HCT116 (cell line): ENCODE measurements around the gene PKNOX2. TPM values are rescaled to one million over a fixed set of nuclear protein-coding genes. Genes with fewer than 3 reads are reported as not detected.

Experiments
- ATAC-seq: fragments of 200-7000 bp; cut with Tn5 transposase; 2 replicates; pipeline ENCODE4 v1.9.1; 2020; ENCODE audit warnings: mild to moderate bottlenecking, moderate library complexity
- BruUV-seq: library from RNA; stranded (reverse); fragments of 400-500 nt; replicated peaks from 2 replicates; lab custom pipeline; 2021; lab: Mats Ljungman, UMichigan
- CTCF ChIA-PET: fragments of 300-600 bp; sonication (Branson Sonifier 250); formaldehyde crosslinking; loops from one replicate; lab custom pipeline; 2021; ENCODE audit warnings: antibody characterized with exemption; lab: Charles Lee
- POLR2A ChIA-PET: fragments of 300-600, 350-600 bp; sonication (Branson Sonifier 250); formaldehyde crosslinking; loops from one replicate; lab custom pipeline; 2021; ENCODE audit warnings: antibody characterized with exemption; lab: Charles Lee
- RAD21 ChIA-PET, 2 experiments: fragments of 300-600 bp; sonication (Branson Sonifier 250); formaldehyde crosslinking; loops; one replicate each; lab custom pipeline; 2023; ENCODE audit warnings: low total read pairs in 2 of 2; ENCODE audit not compliant: uncharacterized antibody in 2 of 2, unreplicated experiment in 2 of 2, low non-redundant PET in 1 of 2; lab: Charles Lee
- DNase-seq: peaks from one replicate; pipeline ENCODE4 v3.0.0-alpha.2; 2010; ENCODE audit warnings: low read depth, low spot score
- H2AFZ ChIP-seq: fragments of 200-600 bp; shearing (Covaris generic), sonication (generic); 2 replicates; pipeline ENCODE4 v1.6.1; 2017; ENCODE audit warnings: low read depth, mixed run types, mixed read lengths, antibody characterized with exemption, low read length; ENCODE audit not compliant: poor library complexity, severe bottlenecking
- H3K27ac ChIP-seq: 2 replicates; pipeline ENCODE4 v1.5.1; 2012; ENCODE audit warnings: low read depth, low read length
- H3K27me3 ChIP-seq: fragments of 200-600 bp; sonication (generic); 2 replicates; pipeline ENCODE4 v1.6.1; 2016; ENCODE audit warnings: mixed run types, low read length, mixed read lengths; ENCODE audit not compliant: insufficient read depth
- H3K36me3 ChIP-seq, 2 experiments: fragments of 200-500 bp in 1 of 2; fragments of 200-600 bp in 1 of 2; sonication (Bioruptor generic) in 1 of 2; sonication (generic) in 1 of 2; 2 replicates each; pipeline versions ENCODE4 v1.5.1 to v1.6.1; 2014 to 2016; ENCODE audit warnings: low read length in 2 of 2, inconsistent platforms in 1 of 2, mixed read lengths in 1 of 2, mixed run types in 1 of 2; ENCODE audit not compliant: insufficient read depth in 2 of 2, control insufficient read depth in 1 of 2
- H3K4me1 ChIP-seq, 2 experiments: fragments of 200-600 bp in 1 of 2; sonication (generic) in 1 of 2; 2 replicates each; pipeline versions ENCODE4 v1.5.1 to v1.6.1; 2012 to 2017; ENCODE audit warnings: low read length in 2 of 2, inconsistent platforms in 1 of 2, mild to moderate bottlenecking in 1 of 2, mixed read lengths in 1 of 2, mixed run types in 1 of 2, moderate library complexity in 1 of 2; ENCODE audit not compliant: insufficient read depth in 2 of 2, control insufficient read depth in 1 of 2
- H3K4me2 ChIP-seq: fragments of 200-600 bp; sonication (generic); 2 replicates; pipeline ENCODE4 v1.6.1; 2017; ENCODE audit warnings: mixed run types, low read length, mixed read lengths
- H3K4me3 ChIP-seq, 2 experiments: fragments of 200-600 bp in 1 of 2; sonication (generic) in 1 of 2; replicated peaks in 1 of 2; 2 replicates each; pipeline ENCODE4 v1.5.1; 2011 to 2016; ENCODE audit warnings: low read length in 2 of 2, control low read depth in 1 of 2, low read depth in 1 of 2, mild to moderate bottlenecking in 1 of 2, mixed read lengths in 1 of 2, mixed run types in 1 of 2
- H3K79me2 ChIP-seq: fragments of 200-600 bp; sonication (generic); 2 replicates; pipeline ENCODE4 v1.6.1; 2017; ENCODE audit warnings: mild to moderate bottlenecking, mixed run types, low read length, moderate library complexity, mixed read lengths; ENCODE audit not compliant: insufficient read depth
- H3K9ac ChIP-seq: fragments of 200-600 bp; sonication (generic); 2 replicates; pipeline ENCODE4 v1.6.1; 2016; ENCODE audit warnings: low read length, mixed read lengths
- H3K9me2 ChIP-seq: fragments of 200-600 bp; sonication (generic), shearing (Covaris generic); 2 replicates; pipeline ENCODE4 v1.6.1; 2017; ENCODE audit warnings: mixed run types, mild to moderate bottlenecking, moderate library complexity; ENCODE audit not compliant: insufficient read depth
- H3K9me3 ChIP-seq, 2 experiments: fragments of 200-500 bp in 1 of 2; fragments of 200-600 bp in 1 of 2; sonication (Bioruptor generic) in 1 of 2; sonication (generic) in 1 of 2; 2 replicates each; pipeline ENCODE4 v1.6.1; 2014 to 2017; ENCODE audit warnings: low read length in 2 of 2, mixed read lengths in 2 of 2, inconsistent platforms in 1 of 2, low read depth in 1 of 2, mild to moderate bottlenecking in 1 of 2, mixed run types in 1 of 2, moderate library complexity in 1 of 2; ENCODE audit not compliant: control insufficient read depth in 1 of 2, insufficient read depth in 1 of 2
- H4K20me1 ChIP-seq: fragments of 200-600 bp; sonication (generic), shearing (Covaris generic); 2 replicates; pipeline ENCODE4 v1.6.1; 2017; ENCODE audit warnings: mixed run types, mild to moderate bottlenecking, moderate library complexity; ENCODE audit not compliant: insufficient read depth
- CTCF ChIP-seq, 3 experiments: fragments of 200-600 bp in 1 of 3; sonication (generic) in 1 of 3; IDR thresholded peaks in 2 of 3; conservative IDR thresholded peaks in 1 of 3; 2 replicates each; pipeline ENCODE4 v1.5.1; 2012 to 2017; ENCODE audit warnings: low read depth in 2 of 3, low read length in 2 of 3, antibody characterized with exemption in 1 of 3, borderline replicate concordance in 1 of 3, control low read depth in 1 of 3, mild to moderate bottlenecking in 1 of 3, mixed read lengths in 1 of 3, mixed run types in 1 of 3, moderate library complexity in 1 of 3; ENCODE audit not compliant: insufficient read depth in 1 of 3
- ELF1 ChIP-seq: IDR thresholded peaks from 2 replicates; pipeline ENCODE4 v1.6.1; 2012; ENCODE audit warnings: low read depth, borderline replicate concordance
- EZH2 ChIP-seq: fragments of 200-600 bp; sonication (generic); IDR thresholded peaks from 2 replicates; pipeline ENCODE4 v1.6.1; 2017; ENCODE audit warnings: antibody characterized with exemption, mixed run types
- FOSL1 ChIP-seq: IDR thresholded peaks from 2 replicates; pipeline ENCODE4 v1.6.1; 2012; ENCODE audit warnings: low read depth
- MAX ChIP-seq: IDR thresholded peaks from 2 replicates; pipeline ENCODE4 v1.6.1; 2012
- SRF ChIP-seq: IDR thresholded peaks from 2 replicates; pipeline ENCODE4 v1.6.1; 2012; ENCODE audit warnings: low read depth
- TCF7L2 ChIP-seq: IDR thresholded peaks from 2 replicates; pipeline ENCODE4 v1.7.0; 2011; ENCODE audit warnings: borderline replicate concordance, inconsistent platforms; ENCODE audit not compliant: insufficient read depth, insufficient read length; ENCODE audit errors: extremely low read depth
- ZNF274 ChIP-seq: fragments of 200-500 bp; sonication (Bioruptor generic); IDR thresholded peaks from 2 replicates; pipeline ENCODE4 v1.6.1; 2014; ENCODE audit warnings: mild to moderate bottlenecking, low read depth, low read length, inconsistent platforms
- intact Hi-C: fragments of 100-400 bp; cut with micrococcal nuclease; formaldehyde crosslinking; loops from 2 replicates; pipeline ENCODE4 v1.10.0; 2022
- total RNA-seq: library from RNA; stranded (reverse); gene quantifications from one replicate; pipeline ENCODE4 v1.2.1, GENCODE V29; 2021; ENCODE audit not compliant: unreplicated experiment

Gene PKNOX2
- total RNA-seq, 1 experiment from 2014 or later = 0.20 TPM

GRCh38 chr11:125398994-125399640, 234.6 kb downstream of the PKNOX2 start:
- no peak overlapping the region for H3K4me3 ChIP-seq
- DNase-seq = no peak
- no peaks in the 10 kb centered on the region for H4K20me1 ChIP-seq
- H3K9me3 ChIP-seq = no peaks in the 10 kb centered on the region
- H3K27me3 ChIP-seq = peaks cover 40% of the 10 kb centered on the region
- no peak for TF ChIP-seq EZH2
- TF ChIP-seq ELF1 = no peak
- no peak for TF ChIP-seq MAX
- TF ChIP-seq ZNF274 = no peak
- TF ChIP-seq TCF7L2 = no peak
- no peak for TF ChIP-seq FOSL1
- TF ChIP-seq SRF = no peak
- no peak for TF ChIP-seq CTCF (IDR thresholded peaks at IDR 0.05 in 2 of 3, conservative IDR thresholded peaks at IDR 0.05 in 1 of 3; ENCODE audit: borderline replicate concordance in 1 of 3, insufficient read depth in 1 of 3, low read depth in 2 of 3, low read length in 2 of 3)
- TF ChIP-seq, all 23 proteins: peak for 0
- no peak for ATAC-seq
- Histone ChIP-seq H3K4me1 (peaks cover 0 to 3% of the 10 kb centered on the region in 2 experiments; a peak in 2 of 4 replicates), H3K9ac (no peak overlapping the region), H3K9me2 (no peaks in the 10 kb centered on the region), H3K36me3 (no peaks in the 10 kb centered on the region), H3K79me2 (no peaks in the 10 kb centered on the region), H3K27ac (no peak overlapping the region), H3K4me2 (no peak overlapping the region), H2AFZ (no peak overlapping the region)
- POLR2A ChIA-PET = no interaction called here
- CTCF ChIA-PET = no interaction called here
- intact Hi-C loops = no loop called here
- BruUV-seq = no TSS peak
- RAD21 ChIA-PET = no interaction called here
